ENCODE results near the gene LRRC49.

- TF ChIP-seq, protein P1, sequence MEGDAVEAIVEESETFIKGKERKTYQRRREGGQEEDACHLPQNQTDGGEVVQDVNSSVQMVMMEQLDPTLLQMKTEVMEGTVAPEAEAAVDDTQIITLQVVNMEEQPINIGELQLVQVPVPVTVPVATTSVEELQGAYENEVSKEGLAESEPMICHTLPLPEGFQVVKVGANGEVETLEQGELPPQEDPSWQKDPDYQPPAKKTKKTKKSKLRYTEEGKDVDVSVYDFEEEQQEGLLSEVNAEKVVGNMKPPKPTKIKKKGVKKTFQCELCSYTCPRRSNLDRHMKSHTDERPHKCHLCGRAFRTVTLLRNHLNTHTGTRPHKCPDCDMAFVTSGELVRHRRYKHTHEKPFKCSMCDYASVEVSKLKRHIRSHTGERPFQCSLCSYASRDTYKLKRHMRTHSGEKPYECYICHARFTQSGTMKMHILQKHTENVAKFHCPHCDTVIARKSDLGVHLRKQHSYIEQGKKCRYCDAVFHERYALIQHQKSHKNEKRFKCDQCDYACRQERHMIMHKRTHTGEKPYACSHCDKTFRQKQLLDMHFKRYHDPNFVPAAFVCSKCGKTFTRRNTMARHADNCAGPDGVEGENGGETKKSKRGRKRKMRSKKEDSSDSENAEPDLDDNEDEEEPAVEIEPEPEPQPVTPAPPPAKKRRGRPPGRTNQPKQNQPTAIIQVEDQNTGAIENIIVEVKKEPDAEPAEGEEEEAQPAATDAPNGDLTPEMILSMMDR (conservative IDR thresholded peaks at IDR 0.05 in 1 of 2, IDR thresholded peaks at IDR 0.05 in 1 of 2; ENCODE audit: extremely low read depth in 1 of 2, insufficient read depth in 1 of 2, low read depth in 1 of 2, low read length in 2 of 2), result no peak
- TF ChIP-seq EZH2 (IDR thresholded peaks at IDR 0.05; ENCODE audit: borderline replicate concordance, low read length), result no peak
Measured at GRCh38 chr15:70866982-70867641, 25.5 kb upstream of the LRRC49 start.
